Stimulated activated CD8-positive, alpha-beta memory T cell treated with anti-CD3 and anti-CD28 coated beads, Interleukin-15, amount 100 ng/mL, for 4 hours (primary cell): Measurements from ENCODE around the gene KCNH2.
"Not testable (repeated sequence)": the region's sequence is repeated elsewhere in the genome, so short reads cannot be mapped to it uniquely, and the experiment has no call there.

ENCODE experiments used
- DNase-seq, 2 donors: peaks; one replicate each; pipeline ENCODE4 v3.0.0-alpha.2; 2020; ENCODE audit warnings: low read depth in 2 of 2

KCNH2 gene

DNA sequence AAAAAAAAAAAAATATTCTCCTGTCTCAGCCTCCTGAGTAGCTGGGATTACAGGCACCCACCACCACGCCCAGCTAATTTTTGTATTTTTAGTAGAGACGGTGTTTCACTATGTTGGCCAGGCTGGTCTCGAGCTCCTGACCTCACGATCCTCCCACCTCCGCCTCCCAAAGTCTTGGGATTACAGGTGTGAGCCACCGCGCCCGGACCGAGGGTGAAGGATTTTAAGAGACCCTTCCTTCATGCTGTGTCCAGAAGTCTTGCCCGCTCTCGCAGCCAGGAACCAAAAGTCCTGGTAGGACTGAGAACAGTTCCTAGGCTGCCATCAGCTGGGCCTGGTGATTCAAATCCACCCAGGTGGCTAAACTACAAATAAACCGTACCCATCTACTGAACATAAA lies 33.5 kb upstream of the KCNH2 start:
- DNase-seq: not testable (repeated sequence)

DNA sequence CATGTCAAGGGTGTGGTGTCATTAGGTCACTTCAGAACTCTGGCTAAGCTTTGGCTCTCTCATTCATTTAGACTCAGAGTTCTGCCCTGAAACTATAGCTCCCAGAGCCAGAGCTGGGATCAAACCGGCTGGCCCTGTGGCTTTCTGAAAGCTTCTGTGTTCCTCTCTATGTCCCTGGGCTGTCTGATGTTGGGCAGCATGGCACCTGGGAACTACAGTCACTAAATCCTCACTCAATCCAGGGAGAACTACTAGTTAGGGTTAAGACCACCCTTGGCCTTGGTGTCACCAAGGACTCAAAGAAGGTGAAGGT lies 32.9 kb upstream of the KCNH2 start:
- no peak for DNase-seq

DNA sequence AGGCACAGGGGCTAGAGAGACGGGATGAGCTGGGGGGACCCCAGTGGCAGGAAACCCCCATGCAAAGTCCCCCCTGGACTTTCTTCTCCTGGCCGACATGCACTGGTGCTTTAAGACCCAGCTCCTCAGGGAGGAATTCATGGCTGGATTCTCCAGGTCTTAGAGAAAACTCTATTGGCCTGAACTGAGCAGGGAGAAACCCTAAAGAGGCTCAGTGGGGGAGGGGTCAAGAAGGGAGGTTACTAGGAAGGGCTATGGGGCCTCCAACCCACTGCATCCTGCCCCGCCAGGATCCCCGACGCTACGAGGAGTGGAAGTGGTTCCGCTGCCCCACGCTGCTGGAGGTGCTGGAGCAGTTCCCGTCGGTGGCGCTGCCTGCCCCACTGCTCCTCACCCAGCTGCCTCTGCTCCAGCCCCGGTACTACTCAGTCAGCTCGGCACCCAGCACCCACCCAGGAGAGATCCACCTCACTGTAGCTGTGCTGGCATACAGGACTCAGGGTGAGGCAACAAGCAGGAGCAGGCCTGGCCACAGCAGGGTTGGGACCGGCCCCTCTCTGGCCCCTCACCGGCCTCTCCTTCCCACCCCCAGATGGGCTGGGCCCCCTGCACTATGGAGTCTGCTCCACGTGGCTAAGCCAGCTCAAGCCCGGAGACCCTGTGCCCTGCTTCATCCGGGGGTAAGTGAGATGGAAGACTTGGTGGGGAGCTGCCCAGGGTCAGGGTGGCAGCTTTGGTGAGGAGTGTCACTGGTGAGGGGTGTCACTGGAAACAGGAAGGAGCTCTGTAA lies 32.4 kb upstream of the KCNH2 start:
- DNase-seq: no peak

DNA sequence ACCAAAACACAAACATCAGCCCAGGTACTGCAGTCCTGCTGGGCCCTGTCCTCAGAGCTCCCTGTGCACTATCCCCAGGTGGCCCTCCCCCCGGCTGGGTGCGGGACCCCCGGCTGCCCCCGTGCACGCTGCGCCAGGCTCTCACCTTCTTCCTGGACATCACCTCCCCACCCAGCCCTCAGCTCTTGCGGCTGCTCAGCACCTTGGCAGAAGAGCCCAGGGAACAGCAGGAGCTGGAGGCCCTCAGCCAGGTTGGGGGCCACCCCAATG lies 31.9 kb upstream of the KCNH2 start:
- DNase-seq: no peak

DNA sequence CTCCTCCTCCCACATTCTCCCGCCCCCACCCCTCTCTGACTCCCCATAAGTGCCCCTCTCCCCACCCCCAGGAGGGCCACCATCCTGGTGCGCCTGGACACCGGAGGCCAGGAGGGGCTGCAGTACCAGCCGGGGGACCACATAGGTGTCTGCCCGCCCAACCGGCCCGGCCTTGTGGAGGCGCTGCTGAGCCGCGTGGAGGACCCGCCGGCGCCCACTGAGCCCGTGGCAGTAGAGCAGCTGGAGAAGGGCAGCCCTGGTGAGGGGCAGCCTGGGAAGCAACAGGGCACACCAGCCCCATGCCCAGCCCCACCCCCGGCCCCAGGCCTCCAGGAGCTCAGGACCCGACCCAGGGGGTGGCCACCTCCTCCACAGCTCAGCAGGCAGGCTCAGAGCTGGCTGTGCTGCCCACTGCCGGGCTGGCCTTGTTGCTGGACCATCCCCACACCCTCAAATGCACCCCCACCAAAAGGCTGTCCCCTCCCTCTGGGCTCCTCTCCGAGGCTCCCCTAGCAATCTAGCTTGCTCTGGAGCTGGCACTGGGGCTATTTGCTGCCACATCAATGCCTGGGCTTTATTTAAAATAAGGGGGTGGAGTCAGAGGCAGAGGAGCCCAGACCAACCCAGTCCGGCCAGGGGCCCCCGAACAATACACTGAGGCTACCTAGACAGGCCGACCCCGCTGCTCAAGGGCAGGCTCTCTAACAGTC lies 31.4 kb upstream of the KCNH2 start:
- DNase-seq: no peak

DNA sequence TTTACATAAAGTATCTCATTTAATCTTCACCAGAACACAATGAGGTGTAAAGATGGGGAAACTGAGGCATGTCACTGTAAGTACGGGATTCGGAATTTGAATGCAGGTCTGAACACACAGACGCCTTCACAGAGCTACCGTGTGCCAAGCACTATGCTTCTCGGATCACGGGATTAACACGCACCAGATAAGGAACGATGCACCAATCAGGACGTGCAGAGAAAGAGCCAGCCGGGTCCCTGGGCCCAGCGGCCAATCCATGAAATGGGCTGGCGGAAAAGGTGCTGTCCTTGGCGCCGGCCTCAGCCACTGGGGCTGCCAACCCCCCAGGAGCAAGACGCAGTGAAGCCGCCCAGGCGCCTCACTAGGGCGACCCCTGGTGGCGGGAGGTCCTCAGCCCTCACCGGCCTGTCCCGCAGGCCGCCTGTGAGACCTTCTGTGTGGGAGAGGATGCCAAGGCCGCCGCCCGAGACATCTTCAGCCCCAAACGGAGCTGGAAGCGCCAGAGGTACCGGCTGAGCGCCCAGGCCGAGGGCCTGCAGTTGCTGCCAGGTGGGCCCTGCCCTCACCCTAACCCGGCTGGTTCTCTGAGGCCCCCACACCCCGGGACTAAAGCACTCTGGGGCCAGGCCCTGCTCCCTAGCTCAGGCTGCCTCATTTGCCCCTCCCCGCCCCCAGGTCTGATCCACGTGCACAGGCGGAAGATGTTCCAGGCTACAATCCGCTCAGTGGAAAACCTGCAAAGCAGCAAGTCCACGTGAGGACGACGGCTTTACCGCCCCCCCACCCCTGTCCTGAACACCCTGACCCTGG lies 30.6 kb upstream of the KCNH2 start:
- DNase-seq: peak; percentile 50 to 52

DNA sequence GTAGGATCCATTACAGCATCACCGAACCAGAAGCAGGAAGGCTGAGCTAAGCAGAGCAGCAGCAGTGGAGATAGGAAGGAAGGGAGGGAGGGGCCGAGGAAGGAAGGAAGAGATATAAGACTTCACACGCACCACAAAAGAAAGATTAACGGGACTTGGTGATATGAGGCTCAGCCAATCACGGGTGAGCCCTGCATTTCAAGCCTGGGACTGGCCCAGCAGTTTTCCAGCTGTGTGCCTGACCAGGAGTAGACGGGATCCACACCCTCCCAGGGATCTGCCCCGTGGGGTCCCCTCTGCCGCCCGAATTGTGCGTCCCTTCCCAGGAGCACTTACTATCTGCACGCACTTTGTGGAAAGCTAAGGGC lies 30.0 kb upstream of the KCNH2 start:
- no peak for DNase-seq

DNA sequence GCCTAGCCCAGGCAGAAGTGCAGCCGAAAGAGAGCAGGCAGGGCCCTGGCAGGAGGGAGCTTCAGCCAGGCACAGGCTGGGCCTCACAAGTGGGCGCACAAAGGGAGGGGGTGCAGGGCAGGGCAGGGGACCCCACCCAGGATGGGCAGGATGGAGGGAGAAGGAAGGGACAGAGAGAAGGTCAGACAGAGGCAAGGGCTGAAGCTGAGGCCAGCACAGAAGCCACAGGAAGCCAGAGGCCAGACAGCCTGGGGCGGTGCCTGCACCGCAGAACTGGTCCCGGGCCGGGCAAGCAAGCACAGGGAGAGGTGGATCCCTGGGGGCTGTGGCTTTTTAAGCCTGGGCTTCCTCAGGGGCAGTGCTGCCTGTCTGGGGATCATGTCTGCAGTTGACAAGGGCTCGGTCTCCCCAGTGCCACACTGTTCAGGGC lies 29.4 kb upstream of the KCNH2 start:
- DNase-seq: no peak

DNA sequence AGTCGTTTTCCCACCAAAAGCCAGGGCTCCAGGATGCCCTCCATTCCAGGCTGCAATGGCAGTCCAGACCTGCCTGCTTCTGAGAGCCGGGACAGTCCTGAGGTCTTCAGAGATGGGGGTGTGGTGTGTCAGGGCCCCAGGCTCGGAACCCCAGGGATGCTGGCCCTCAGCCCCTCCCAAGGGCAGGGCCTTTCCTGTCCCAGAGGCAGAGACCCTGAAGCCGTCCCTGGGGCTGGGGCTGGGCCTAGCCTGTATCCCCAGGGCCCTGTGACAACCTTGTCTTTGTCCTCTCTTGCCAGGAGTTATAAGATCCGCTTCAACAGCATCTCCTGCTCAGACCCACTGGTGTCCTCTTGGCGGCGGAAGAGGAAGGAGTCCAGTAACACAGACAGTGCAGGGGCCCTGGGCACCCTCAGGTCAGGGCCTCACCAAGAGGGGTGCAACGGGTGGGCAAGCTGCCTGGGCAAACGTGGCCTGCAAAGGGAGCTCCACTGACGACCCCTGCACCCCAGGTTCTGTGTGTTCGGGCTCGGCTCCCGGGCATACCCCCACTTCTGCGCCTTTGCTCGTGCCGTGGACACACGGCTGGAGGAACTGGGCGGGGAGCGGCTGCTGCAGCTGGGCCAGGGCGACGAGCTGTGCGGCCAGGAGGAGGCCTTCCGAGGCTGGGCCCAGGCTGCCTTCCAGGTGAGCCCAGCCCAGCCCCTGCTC lies 28.6 kb upstream of the KCNH2 start:
- no peak for DNase-seq

DNA sequence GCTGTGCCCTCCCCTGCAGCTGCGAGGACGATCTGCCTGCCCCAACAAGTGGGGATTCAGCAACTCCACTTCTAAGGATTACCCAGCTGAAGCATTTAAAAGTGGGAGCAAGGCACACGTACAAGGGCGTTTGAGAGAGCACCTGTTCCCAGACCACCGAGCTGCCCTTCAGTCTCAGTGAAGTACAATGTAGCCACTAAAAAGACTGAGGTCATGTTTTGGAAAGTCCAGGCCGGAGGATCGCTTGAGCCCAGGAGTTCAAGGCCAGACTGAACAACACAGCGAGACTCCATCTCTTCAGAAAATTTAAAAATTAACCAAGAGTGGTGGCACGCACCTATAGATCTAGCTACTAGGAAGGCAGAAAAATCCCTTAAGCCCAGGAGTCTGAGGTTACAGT lies 27.4 kb upstream of the KCNH2 start:
- DNase-seq: no peak

DNA sequence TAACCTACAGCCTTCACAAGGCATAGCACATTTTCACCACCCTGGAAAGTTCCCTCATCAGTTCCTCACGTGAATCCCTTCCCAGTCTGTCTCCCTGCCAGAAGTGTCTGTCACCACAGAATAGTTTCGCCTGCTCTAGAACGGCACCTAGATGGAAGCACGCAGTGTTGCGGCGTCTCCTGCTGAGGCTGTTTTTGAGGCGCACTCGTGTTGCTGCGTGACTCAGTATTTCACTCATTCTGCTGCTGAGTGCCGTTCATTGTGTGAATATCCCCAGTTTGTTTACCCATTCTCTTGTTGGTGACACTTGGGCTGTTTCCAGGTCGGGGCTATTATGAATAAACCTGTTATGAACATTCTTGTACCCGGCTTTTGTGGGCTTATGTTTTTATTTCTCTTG lies 25.5 kb upstream of the KCNH2 start:
- no peak for DNase-seq

DNA sequence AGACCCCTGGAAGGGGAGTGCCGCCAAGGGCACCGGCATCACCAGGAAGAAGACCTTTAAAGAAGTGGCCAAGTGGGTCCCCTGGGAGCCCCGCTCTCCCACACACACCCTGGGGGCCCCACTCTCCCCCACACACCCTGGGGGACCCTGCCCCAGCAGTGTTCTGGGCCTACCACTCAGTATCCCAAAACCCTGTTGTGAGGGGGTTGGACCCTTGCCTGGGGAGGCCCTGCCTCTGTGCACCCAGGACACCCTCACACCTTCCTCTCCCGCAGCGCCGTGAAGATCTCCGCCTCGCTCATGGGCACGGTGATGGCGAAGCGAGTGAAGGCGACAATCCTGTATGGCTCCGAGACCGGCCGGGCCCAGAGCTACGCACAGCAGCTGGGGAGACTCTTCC lies 23.4 kb upstream of the KCNH2 start:
- no peak for DNase-seq

DNA sequence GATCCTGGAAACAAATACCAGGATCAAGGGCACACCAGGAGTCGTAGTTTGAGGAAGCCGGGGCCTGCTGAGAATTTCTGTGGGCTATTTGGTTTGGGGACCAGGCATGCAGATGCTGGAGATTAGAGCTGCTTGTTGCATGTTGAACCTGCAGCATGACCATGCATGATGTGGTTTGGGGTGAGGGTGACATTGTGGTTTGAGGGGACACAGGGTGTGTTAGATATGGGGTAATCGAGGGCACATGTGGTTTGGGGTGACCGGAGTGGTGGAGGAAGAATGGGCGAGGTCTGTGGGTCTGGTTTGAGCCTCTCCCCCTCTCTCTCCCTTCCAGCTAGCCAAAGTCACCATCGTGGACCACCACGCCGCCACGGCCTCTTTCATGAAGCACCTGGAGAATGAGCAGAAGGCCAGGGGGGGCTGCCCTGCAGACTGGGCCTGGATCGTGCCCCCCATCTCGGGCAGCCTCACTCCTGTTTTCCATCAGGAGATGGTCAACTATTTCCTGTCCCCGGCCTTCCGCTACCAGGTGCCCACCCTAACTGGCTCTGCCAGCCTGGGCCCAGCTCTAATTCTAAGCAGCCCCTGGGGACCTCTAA lies 22.9 kb upstream of the KCNH2 start:
- no peak for DNase-seq

DNA sequence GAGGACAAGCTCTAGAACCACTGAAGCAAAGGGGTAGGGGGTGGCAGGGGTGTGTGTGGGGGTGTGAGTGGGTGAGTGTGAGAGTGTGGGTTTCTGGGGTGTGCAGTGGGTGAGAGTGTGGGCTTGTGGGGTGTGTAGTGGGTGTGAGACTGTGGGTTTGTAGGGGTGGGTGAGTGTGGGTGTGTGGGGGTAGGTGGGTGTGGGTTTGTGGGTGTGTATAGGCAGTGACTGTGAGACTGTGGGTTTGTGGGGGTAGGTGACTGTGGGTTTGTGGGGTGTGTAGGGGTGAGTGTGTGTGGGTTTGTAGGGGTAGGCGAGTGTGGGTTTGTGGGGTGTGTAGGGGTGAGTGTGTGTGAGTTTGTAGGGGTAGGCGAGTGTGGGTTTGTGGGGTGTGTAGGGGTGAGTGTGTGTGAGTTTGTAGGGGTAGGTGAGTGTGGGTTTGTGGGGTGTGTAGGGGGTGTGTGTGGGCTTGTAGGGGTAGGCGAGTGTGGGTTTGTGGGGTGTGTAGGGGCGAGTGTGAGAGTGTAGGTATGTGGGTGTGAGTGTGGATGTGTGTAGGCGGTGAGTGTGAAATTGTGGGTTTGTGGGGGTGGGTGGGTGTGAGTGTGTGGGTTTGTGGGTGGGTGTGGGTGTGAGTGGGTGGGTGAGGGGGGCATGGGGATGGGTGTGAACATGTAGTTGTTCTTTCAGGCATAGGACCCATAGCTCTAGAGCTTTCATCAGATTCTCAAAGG lies 21.5 kb upstream of the KCNH2 start:
- no peak for DNase-seq

DNA sequence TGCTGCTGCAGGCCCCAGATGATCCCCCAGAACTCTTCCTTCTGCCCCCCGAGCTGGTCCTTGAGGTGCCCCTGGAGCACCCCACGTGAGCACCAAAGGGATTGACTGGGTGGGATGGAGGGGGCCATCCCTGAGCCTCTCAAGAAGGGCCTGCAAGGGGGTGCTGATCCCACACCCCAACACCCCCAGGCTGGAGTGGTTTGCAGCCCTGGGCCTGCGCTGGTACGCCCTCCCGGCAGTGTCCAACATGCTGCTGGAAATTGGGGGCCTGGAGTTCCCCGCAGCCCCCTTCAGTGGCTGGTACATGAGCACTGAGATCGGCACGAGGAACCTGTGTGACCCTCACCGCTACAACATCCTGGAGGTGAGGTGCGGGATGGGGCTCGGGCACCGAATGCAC lies 20.9 kb upstream of the KCNH2 start:
- DNase-seq: no peak

DNA sequence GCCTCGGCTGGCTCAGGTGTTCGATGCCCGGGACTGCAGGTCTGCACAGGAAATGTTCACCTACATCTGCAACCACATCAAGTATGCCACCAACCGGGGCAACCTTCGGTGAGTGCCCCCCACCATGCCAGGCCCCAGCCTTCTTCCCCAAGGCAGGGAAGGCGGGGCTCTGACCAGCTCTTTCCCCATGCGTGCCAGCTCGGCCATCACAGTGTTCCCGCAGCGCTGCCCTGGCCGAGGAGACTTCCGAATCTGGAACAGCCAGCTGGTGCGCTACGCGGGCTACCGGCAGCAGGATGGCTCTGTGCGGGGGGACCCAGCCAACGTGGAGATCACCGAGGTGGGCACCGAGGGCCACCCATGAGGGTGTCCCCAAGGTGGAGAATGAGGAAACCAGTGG lies 20.2 kb upstream of the KCNH2 start:
- no peak for DNase-seq

DNA sequence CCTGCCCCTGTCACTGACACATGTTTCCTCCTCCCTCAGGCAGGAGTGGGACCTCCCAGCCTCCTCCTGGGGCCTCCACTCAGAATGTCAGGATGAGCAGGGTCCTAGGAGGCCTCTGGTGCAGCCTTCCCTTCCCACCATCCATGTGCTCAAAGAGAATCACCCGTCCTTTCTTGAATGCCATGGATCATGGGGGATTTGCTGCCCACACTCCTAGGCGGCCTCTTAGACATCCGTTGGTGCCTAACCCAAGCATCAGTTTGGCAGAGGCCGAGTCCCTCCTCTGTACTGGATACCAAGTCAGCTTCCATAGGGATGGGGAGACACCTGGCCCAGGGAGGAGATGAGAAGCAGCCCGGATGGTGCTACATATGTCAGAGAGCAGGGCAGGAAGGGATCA lies 19.7 kb upstream of the KCNH2 start:
- DNase-seq: no peak

DNA sequence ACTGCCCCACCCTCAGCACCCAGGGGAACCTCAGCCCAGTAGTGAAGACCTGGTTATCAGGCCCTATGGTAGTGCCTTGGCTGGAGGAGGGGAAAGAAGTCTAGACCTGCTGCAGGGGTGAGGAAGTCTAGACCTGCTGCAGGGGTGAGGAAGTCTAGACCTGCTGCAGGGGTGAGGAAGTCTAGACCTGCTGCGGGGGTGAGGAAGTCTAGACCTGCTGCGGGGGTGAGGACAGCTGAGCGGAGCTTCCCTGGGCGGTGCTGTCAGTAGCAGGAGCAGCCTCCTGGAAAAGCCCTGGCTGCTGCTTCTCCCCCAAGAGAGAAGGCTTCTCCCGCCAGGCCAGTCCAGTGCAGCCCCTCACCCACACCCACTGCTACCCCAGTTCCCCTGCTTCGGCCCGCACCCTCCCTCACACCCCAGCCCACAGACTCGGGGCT lies 19.0 kb upstream of the KCNH2 start:
- DNase-seq: no peak

DNA sequence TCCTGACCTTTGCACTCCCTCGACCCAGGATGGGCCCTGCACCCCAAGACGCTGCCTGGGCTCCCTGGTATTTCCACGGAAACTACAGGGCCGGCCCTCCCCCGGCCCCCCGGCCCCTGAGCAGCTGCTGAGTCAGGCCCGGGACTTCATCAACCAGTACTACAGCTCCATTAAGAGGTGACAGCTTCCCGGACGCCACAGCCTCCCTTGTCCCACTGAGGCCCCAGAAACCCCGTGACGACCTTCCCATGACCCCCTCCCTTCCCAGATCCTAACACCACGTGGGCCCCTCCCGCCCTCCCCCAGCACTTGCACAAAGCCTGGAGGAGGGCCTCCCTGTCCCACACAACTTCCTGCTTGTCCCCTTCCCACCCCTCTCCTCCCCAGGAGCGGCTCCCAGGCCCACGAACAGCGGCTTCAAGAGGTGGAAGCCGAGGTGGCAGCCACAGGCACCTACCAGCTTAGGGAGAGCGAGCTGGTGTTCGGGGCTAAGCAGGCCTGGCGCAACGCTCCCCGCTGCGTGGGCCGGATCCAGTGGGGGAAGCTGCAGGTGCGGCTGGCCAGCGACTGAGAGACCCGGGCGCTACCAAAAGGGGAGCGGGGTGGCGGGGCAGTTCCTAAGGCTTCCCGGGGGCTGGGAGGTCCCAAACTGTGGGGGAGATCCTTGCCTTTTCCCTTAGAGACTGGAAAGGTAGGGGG lies 18.4 kb upstream of the KCNH2 start:
- no peak for DNase-seq

DNA sequence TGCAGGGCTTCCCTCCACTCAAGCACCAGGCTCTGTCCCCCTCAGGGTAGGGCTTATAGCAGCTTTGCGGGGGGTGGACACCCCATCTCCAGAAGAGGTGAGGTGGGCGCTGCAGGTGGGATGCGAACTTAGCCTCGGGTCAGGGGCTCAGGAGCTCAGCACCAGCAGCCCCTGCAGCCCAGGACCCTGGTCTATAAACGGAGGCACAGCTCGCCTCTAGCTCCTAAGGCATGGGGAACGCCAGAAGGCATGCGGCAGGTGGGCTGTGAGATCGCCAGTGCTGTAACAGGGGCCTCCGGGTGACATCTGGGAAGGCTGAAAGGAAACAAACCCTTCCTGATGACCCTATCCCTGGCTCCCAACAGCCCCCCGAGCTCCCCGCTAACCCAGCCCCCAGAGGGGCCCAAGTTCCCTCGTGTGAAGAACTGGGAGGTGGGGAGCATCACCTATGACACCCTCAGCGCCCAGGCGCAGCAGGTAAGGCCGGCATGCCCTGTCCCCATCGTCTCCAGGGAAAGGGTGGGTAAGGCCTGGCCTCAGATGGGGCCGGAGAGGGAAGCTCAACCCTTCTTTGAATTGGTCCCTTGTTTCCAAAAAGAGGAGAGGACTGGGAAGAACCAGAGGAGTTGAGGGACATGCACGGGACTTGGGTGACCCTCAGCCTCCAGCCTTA lies 16.9 kb upstream of the KCNH2 start:
- no peak for DNase-seq
